Measurements from ENCODE around the gene FAM13B. TPM values are rescaled to one million over a fixed set of nuclear protein-coding genes. Genes with fewer than 3 reads are reported as not detected.

The FAM13B gene
- total RNA-seq, 4 donors from 2014 or later = 18.7 to 46.7 (median 23.0) TPM

DNA sequence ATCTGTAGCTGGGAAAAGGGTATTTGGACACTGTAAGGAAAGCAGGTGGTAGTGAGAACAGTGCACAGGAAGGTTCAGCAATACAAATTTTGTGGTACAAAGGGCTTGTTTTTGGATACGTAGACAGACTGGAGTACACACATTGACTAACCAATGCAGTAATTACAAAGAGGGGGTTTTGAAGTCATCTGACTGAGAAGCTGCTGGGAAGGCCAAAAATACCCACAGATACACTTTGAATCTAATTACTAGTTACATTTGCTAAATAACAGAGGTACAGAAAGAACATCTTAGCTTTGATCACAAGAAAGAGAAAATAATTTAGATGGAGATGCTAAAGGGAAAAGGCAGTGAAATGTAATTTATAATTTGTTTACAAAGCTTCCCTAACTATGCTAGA, 97.7 kb downstream of the FAM13B start:
- WGBS, 2 donors (ENCODE audit: low coverage in 1 of 2) = 33 to 64% methylated on average over 1 of the region's 1 CpG
- DNase-seq = no peak
- in situ Hi-C loops (cut with MboI; ENCODE audit: low pct_ligation_motif_present in 1 of 4, low pct_unique_long_range_greater_than_20kb in 1 of 4, low sequenced_read_pairs in 3 of 4) (no loop called here), intact Hi-C loops (cut with DNase I; ENCODE audit: low total_unique reads) (no loop called here)
- no peak overlapping the region for H3K27ac ChIP-seq
- H3K27me3 ChIP-seq = no peaks in the 10 kb centered on the region
- peaks cover 0 to 18% (median 9%) of the 10 kb centered on the region in 4 donors for H3K36me3 ChIP-seq
- TF ChIP-seq POLR2A (IDR thresholded peaks at IDR 0.05) (no peak), EP300 (IDR thresholded peaks at IDR 0.05; ENCODE audit: low read depth) (no peak), POLR2AphosphoS5 (IDR thresholded peaks at IDR 0.05) (no peak)
- TF ChIP-seq, protein P1, sequence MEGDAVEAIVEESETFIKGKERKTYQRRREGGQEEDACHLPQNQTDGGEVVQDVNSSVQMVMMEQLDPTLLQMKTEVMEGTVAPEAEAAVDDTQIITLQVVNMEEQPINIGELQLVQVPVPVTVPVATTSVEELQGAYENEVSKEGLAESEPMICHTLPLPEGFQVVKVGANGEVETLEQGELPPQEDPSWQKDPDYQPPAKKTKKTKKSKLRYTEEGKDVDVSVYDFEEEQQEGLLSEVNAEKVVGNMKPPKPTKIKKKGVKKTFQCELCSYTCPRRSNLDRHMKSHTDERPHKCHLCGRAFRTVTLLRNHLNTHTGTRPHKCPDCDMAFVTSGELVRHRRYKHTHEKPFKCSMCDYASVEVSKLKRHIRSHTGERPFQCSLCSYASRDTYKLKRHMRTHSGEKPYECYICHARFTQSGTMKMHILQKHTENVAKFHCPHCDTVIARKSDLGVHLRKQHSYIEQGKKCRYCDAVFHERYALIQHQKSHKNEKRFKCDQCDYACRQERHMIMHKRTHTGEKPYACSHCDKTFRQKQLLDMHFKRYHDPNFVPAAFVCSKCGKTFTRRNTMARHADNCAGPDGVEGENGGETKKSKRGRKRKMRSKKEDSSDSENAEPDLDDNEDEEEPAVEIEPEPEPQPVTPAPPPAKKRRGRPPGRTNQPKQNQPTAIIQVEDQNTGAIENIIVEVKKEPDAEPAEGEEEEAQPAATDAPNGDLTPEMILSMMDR (IDR thresholded peaks at IDR 0.05) = no peak
- no peaks in the 10 kb centered on the region for H3K9me3 ChIP-seq
- no peak overlapping the region for H3K4me3 ChIP-seq
- H3K4me1 ChIP-seq = peaks cover 0 to 19% (median 9%) of the 10 kb centered on the region in 4 donors

DNA sequence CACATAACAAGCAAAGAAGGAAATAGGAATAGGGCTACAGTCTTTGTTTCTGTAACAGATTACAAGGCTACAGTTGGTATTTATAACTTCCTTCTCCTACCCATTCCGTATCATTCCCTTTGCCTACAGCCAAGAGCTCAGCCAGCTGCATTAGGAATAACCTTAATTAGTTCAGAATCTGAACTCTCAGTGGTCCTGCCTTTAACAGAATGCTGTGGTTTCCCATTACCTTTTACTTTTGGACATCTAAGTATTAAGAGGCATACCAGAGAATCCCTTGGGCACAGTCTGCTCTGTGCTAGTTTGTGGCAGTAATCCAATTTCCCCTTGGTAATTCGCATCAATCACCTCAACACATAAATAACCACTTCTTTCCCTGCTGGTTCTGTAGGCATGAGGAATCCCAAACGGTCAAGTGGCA, 99.4 kb downstream of the FAM13B start:
- Histone ChIP-seq H3K4me3 (no peak overlapping the region), H3K4me1 (peaks cover 0 to 19% (median 9%) of the 10 kb centered on the region in 4 donors), H3K36me3 (peaks cover 0 to 9% (median 0%) of the 10 kb centered on the region in 4 donors), H3K27me3 (no peaks in the 10 kb centered on the region), H3K9me3 (no peaks in the 10 kb centered on the region), H3K27ac (peak overlapping the region in 2 of 4 donors; percentile 10 to 27)
- intact Hi-C loops (cut with DNase I; ENCODE audit: low total_unique reads) (no loop called here), in situ Hi-C loops (cut with MboI; ENCODE audit: low pct_ligation_motif_present in 1 of 4, low pct_unique_long_range_greater_than_20kb in 1 of 4, low sequenced_read_pairs in 3 of 4) (no loop called here)
- no peak for TF ChIP-seq POLR2A (IDR thresholded peaks at IDR 0.05)
- TF ChIP-seq POLR2AphosphoS5 (IDR thresholded peaks at IDR 0.05) = no peak
- TF ChIP-seq, protein P1 (IDR thresholded peaks at IDR 0.05) = no peak
- TF ChIP-seq EP300 (IDR thresholded peaks at IDR 0.05; ENCODE audit: low read depth) = no peak
- WGBS, 2 donors (ENCODE audit: low coverage in 1 of 2) = 35% methylated on average over 3 of the region's 3 CpGs; no CpG with 5 or more reads in 1 of the 2 donors
- no peak for DNase-seq

DNA sequence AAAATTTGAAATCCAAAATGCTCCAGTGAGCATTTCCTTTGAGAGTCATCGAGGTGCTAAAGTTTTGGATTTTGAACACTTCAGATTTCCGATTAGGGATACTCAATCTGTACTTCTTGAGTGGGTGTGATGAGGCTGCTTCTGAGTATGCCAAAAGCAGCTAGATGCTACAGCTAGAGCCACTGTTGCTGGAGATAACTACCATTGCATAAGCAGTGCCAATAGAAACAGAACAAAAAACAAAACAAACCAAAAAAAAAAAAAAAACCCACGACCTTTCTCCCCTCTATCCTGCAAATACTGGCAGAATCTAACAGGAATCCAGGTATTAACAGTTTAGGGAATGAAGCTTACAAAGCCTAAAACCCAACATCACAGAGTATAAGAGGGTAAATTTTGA, 100.1 kb downstream of the FAM13B start:
- intact Hi-C loops (cut with DNase I; ENCODE audit: low total_unique reads) (no loop called here), in situ Hi-C loops (cut with MboI; ENCODE audit: low pct_ligation_motif_present in 1 of 4, low pct_unique_long_range_greater_than_20kb in 1 of 4, low sequenced_read_pairs in 3 of 4) (no loop called here)
- Histone ChIP-seq H3K27ac (peak overlapping the region in 2 of 4 donors; percentile 10 to 27), H3K27me3 (no peaks in the 10 kb centered on the region), H3K4me1 (peaks cover 0 to 19% (median 9%) of the 10 kb centered on the region in 4 donors), H3K36me3 (peaks cover 0 to 9% (median 0%) of the 10 kb centered on the region in 4 donors), H3K9me3 (no peaks in the 10 kb centered on the region), H3K4me3 (no peak overlapping the region)
- no peak for DNase-seq
- TF ChIP-seq POLR2A (IDR thresholded peaks at IDR 0.05) = no peak
- TF ChIP-seq POLR2AphosphoS5 (IDR thresholded peaks at IDR 0.05) = no peak
- TF ChIP-seq, protein P1 (IDR thresholded peaks at IDR 0.05) = no peak
- no peak for TF ChIP-seq EP300 (IDR thresholded peaks at IDR 0.05; ENCODE audit: low read depth)
- WGBS, 2 donors (ENCODE audit: low coverage in 1 of 2) = 18 to 62% methylated on average over 1 to 3 of the region's 3 CpGs

DNA sequence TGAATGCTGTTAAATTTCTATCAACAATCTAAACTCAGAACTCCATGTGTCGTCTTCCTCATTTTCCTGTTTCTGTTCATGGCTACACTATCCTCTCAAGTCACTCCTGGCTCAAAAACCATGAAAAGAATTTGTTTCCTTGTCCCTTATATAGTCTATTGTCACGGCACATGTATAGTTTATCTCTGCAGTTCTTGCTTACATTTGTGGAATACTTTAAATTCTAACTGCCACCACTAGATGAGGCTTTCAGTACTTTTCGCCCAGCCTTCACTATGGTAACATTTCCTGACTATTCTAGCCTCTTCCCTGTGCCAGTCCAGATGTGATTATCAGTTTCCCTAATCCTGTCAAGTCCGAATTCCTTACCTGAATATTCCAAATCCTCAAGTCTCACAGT, 109.0 kb downstream of the FAM13B start:
- Histone ChIP-seq H3K4me1 (no peaks in the 10 kb centered on the region), H3K4me3 (no peak overlapping the region), H3K9me3 (no peaks in the 10 kb centered on the region), H3K36me3 (no peaks in the 10 kb centered on the region), H3K27me3 (no peaks in the 10 kb centered on the region), H3K27ac (no peak overlapping the region)
- in situ Hi-C loops (cut with MboI; ENCODE audit: low pct_ligation_motif_present in 1 of 4, low pct_unique_long_range_greater_than_20kb in 1 of 4, low sequenced_read_pairs in 3 of 4) (no loop called here), intact Hi-C loops (cut with DNase I; ENCODE audit: low total_unique reads) (no loop called here)
- DNase-seq = no peak
- no peak for TF ChIP-seq POLR2AphosphoS5 (IDR thresholded peaks at IDR 0.05)
- no peak for TF ChIP-seq POLR2A (IDR thresholded peaks at IDR 0.05)
- TF ChIP-seq EP300 (IDR thresholded peaks at IDR 0.05; ENCODE audit: low read depth) = no peak
- TF ChIP-seq, protein P1 (IDR thresholded peaks at IDR 0.05) = no peak
- WGBS, 2 donors (ENCODE audit: low coverage in 1 of 2) = 47 to 55% methylated on average over 4 of the region's 4 CpGs

All from transverse colon (tissue), 4 donors.